SJCRH30 (cell line): ENCODE results near the gene RING1. TPM values are rescaled to one million over a fixed set of nuclear protein-coding genes. Genes with fewer than 3 reads are reported as not detected.

Source experiments
- DNase-seq, 2 experiments: peaks; one replicate each; pipeline ENCODE4 v3.0.0-alpha.2; 2015 to 2020
- H3K27ac ChIP-seq: fragments of 250-450 bp; sonication (Bioruptor Pico); 2 replicates; pipeline ENCODE4 v1.5.1; 2020; ENCODE audit warnings: mild to moderate bottlenecking, moderate library complexity
- H3K27me3 ChIP-seq: fragments of 250-450 bp; sonication (Bioruptor Pico); 2 replicates; pipeline ENCODE4 v1.5.1; 2020; ENCODE audit warnings: mild to moderate bottlenecking, moderate library complexity
- H3K36me3 ChIP-seq: fragments of 250-450 bp; sonication (Bioruptor Pico); 2 replicates; pipeline ENCODE4 v1.5.1; 2020; ENCODE audit warnings: mild to moderate bottlenecking, moderate library complexity
- H3K4me1 ChIP-seq: fragments of 250-450 bp; sonication (Bioruptor Pico); 2 replicates; pipeline ENCODE4 v1.5.1; 2020; ENCODE audit warnings: mild to moderate bottlenecking, moderate library complexity
- H3K4me3 ChIP-seq: fragments of 250-450 bp; sonication (Bioruptor Pico); 2 replicates; pipeline ENCODE4 v1.5.1; 2020; ENCODE audit warnings: mild to moderate bottlenecking, moderate library complexity
- H3K9me3 ChIP-seq: fragments of 250-450 bp; sonication (Bioruptor Pico); replicated peaks from 2 replicates; pipeline ENCODE4 v1.5.1; 2020; ENCODE audit warnings: mild to moderate bottlenecking, moderate library complexity
- total RNA-seq: library from RNA; depleted of rRNA; stranded (reverse); fragments of >200 nt; shearing (Covaris generic); gene quantifications from 2 replicates; pipeline ENCODE4 v1.2.3, GENCODE V29; 2014

The RING1 gene
- total RNA-seq, 1 experiment from 2014 or later = 16.4 TPM

DNA sequence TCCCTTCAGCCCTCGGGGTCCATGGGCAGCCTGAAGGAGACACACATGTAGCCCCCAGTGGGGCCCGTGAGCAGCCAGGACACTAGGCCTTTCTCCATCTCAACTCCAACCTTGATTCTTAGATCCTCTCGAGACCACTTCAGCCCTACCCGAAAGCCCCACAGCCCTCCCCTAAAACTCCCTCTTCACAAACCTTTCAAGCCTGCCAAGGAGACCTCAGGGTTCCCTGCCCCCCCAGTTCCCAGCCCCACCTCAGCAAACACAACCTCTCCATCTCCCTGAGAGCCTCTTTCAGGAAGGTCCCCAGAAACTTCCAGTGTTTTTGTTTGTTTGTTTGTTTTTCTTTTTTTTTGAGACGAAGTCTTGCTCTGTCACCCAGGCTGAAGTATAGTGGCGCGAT, 27.2 kb upstream of the RING1 start:
- peaks cover 16% of the 10 kb centered on the region for H3K4me1 ChIP-seq
- H3K36me3 ChIP-seq = no peaks in the 10 kb centered on the region
- H3K9me3 ChIP-seq = no peaks in the 10 kb centered on the region; the same call in 1 of the 2 replicates
- DNase-seq = no peak
- H3K27ac ChIP-seq = no peak overlapping the region
- H3K4me3 ChIP-seq = no peak overlapping the region
- no peaks in the 10 kb centered on the region for H3K27me3 ChIP-seq

DNA sequence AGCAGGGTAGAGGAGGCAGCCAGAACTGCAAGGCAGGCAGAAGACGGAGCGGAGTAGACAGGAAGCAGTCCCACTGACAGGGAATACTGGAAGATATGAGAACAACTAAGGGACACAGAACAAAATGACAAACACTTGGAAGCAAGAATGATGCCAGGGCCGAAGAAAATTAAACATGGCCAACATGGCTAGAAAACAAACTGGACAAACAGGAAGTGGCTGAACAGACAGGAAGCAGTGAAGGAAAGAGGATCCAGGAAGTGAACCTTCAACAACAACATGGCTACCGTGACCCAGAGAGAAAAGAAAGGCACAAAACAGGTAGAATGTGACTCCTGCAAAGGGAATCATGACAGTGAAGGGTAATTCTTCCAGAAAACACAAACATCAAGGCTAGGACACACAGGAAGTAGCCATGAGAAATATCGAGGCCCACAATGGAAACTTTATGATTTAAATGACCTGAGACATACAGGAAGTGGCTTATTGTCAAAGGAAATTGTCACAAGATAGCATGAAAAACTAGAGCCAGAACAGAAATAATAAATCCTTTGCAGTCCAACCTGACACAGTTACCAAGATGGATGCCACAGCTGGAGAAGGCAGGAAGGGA, 25.1 kb upstream of the RING1 start:
- no peak overlapping the region for H3K27ac ChIP-seq

DNA sequence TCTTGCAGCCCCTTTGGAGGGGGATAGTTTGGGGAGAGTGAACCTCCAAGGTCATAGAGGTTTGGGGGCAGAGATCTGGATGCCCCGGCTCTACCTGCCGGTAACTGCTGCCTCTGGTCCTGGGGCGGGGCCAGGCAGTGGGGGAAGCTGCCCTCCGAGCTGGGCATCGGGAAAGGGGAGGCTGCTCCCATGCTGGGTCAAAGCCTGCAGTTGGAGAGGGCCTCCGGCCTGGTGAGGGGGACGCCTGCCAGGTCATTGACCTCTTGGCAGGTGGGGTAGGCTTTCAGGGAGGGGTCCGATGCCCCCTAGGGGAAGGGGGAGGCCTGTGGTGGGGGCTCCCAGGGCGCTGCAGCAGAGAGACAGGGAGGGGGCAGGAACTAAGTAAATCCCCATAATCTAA, 23.1 kb upstream of the RING1 start:
- no peaks in the 10 kb centered on the region for H3K36me3 ChIP-seq
- 0 out of 2 replicates have a peak, but pooled peaks cover 2% of the 10 kb centered on the region for H3K4me1 ChIP-seq
- no peaks in the 10 kb centered on the region; the same call in 1 of the 2 replicates for H3K9me3 ChIP-seq
- no peaks in the 10 kb centered on the region for H3K27me3 ChIP-seq
- no peak overlapping the region for H3K27ac ChIP-seq
- DNase-seq = no peak
- H3K4me3 ChIP-seq = no peak overlapping the region

More for the DNA sequence above, 25.1 kb upstream of the RING1 start:
- Histone ChIP-seq H3K4me1 (peaks cover 6% of the 10 kb centered on the region; the same call in 1 of the 2 replicates), H3K36me3 (no peaks in the 10 kb centered on the region), H3K9me3 (no peaks in the 10 kb centered on the region; the same call in 1 of the 2 replicates), H3K27me3 (no peaks in the 10 kb centered on the region), H3K4me3 (no peak overlapping the region)
- DNase-seq = no peak

DNA sequence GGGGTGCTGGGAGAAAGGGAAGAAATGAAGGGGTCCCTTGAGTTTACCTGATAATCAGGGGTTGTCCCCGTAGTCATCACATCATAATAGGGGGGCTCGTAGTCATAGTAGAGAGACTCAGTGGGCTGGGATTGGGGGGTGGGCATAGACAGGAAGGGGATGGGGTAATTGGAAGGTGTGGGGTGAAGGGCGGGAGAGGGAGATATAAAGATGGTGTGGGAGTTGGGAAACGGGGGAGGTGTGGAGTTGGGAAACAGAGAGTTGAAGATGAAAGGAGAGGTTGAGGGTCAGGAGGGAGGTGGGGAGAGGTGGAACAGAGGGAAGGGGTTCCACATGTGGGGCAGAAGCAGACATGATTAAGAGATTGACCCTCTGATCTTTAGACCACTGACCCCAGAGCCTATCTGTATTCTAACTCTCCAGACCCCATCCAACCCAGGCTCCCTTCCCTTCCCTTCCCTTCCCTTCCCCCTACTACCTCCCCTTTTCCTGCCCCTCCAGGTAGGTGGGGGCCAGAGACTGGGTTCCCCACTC, 22.6 kb upstream of the RING1 start:
- DNase-seq = no peak
- Histone ChIP-seq H3K4me1 (peaks cover 2% of the 10 kb centered on the region; the same call in 1 of the 2 replicates), H3K27me3 (no peaks in the 10 kb centered on the region), H3K4me3 (no peak overlapping the region), H3K36me3 (no peaks in the 10 kb centered on the region), H3K27ac (no peak overlapping the region), H3K9me3 (no peaks in the 10 kb centered on the region; the same call in 1 of the 2 replicates)

DNA sequence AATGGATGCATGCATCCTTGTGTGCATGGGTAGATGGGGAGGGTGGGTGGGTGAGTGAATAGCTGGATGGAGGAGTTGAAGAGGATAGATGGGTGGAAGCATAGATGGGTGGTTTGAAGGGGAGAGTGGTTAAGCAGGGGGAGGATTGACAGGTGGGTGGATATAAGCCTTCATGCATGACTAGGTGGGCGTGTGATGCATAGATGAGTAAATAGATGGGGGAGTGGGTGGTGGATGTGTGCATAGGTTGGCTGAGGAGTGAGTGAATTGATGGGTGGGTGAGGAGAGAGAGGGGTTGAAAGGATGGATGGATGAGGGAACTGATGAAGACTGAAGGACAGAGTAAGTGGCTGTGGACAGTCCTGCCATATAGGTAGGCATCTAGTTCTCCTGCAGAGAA, 20.5 kb upstream of the RING1 start:
- Histone ChIP-seq H3K27me3 (no peaks in the 10 kb centered on the region), H3K4me1 (peaks cover 19% of the 10 kb centered on the region), H3K36me3 (no peaks in the 10 kb centered on the region), H3K27ac (no peak overlapping the region), H3K9me3 (no peaks in the 10 kb centered on the region; the same call in 1 of the 2 replicates), H3K4me3 (no peak overlapping the region)
- no peak for DNase-seq

DNA sequence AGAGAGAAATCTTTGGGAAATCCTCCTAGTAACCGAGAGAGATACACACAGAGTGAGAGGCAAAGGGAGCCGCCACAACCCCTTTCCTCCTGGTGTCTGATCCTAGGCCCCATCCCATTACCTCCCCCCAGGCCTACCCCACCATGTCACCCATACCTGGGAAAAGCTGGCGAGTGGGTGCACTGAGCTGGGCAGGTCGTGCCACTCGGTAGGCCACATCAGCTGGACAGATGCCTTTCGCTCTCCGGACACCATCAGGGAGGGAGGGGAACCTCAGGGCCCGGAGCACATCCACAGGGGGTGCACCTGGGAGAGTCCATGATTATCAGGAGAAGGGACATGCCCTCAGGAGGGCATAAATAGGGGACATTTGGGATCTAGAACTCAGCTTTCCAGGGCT, 19.1 kb upstream of the RING1 start:
- no peaks in the 10 kb centered on the region for H3K27me3 ChIP-seq
- no peak overlapping the region for H3K4me3 ChIP-seq
- no peak for DNase-seq
- H3K9me3 ChIP-seq = no peaks in the 10 kb centered on the region
- peaks cover under 1% of the 10 kb centered on the region; the same call in 1 of the 2 replicates for H3K36me3 ChIP-seq
- H3K27ac ChIP-seq = no peak overlapping the region
- H3K4me1 ChIP-seq = peaks cover 18% of the 10 kb centered on the region

DNA sequence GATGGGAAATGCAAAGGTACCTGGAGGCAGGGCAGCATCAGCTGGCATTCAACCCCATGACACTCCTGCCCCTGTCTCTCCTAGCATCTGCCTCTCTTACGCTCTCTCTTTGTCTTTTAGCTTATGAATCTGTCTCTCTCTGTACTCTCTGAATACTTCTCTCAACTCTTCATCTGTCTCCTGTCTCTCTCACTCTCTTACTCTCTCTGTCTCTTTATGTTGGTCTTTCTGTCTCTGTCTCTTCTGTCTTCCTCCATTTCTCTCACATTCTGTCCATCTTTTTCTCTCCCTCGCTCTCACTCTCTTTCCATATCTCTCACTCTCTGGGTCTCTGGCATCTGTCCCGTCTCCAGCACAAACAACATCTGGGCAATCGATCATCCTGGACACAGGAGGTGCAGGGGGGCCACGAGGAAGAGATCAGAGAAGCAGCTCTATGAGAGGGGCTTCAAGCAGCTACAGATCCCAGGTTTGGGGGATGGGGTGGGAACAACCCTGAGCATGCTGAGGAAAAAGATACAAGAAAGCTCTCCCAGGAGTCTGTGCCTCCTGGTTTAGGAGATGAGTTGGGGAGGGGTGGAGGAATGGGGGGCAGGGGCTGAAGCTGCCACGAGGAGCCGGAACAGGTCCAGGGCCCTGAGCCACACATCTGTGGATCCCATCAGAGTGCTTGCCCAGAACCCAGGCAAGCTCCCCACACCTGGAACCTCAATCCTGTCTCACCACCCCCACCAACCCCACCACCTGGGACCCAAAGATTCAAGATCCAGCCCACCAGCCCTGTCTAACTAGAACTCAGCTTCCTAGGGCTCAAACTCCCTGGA, 18.5 kb upstream of the RING1 start:
- Histone ChIP-seq H3K27ac (no peak overlapping the region), H3K36me3 (peaks cover 7% of the 10 kb centered on the region), H3K27me3 (no peaks in the 10 kb centered on the region), H3K4me1 (peaks cover 18% of the 10 kb centered on the region), H3K4me3 (no peak overlapping the region), H3K9me3 (no peaks in the 10 kb centered on the region)
- no peak for DNase-seq

DNA sequence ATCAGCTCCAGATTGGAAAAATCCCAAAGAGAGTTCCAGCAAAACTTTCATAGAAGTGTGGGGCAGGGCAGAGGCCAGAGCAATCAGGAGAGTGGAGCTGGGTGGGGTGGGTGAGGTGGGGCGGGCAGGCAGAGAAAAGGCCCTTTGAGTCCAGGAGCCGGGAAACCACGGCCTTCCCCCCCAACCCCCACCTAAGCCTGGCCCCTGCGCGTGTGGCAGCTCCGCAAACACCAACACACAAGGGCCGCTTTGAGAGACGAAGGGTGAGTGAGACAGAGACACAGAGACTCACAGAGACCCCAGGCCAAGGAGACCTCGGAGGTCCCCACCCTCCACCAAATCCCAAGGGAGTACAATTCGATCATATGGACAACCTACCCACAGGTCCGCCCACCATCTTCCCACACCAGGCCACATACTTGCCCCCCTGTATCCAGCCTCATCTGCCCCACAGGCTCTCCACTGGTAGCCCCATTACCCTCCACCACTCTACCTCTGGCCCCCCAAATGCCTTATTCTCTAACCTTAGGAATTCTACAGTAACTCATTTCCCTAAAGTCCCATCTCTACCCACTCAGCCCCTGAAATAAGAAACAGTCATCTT, 17.7 kb upstream of the RING1 start:
- H3K27ac ChIP-seq = no peak overlapping the region
- H3K4me3 ChIP-seq = no peak overlapping the region
- H3K4me1 ChIP-seq = peaks cover 18% of the 10 kb centered on the region
- no peaks in the 10 kb centered on the region for H3K27me3 ChIP-seq
- H3K36me3 ChIP-seq = peaks cover 14% of the 10 kb centered on the region
- no peaks in the 10 kb centered on the region for H3K9me3 ChIP-seq
- DNase-seq = no peak

DNA sequence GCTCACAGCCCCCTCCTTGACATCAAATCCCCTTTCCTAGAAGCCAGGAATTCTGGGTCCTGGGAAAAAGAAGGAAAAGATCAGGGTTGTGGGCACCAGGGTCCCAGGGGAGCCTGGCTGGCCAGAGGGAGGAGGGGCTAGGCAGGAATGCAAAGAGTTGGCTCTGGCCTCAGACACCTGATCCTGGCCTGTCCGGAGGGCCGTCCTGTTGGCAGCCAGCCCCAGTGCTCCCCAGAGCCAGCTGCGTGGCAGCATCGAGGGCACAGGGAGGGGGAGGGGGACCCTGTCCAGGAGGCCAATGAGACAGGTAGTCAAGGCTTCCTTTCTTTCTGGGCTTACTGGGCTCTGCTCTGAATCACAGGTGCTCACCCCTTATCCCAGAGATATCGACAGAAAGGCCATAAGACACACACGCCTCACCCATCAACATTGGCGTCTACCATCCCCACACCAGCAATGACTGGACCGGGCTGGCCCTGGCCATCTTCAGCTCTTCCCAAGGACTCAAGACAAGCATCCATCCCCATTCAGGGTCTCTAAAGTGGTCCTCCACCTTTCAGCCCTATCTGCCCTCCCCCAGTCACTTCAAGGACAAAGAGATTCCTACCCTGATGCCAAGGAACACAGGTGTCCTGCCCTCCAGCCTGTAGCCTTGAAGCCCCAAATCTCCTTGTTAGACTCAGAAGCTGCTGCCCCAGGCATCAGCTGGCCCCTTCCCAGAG, 16.8 kb upstream of the RING1 start:
- H3K4me3 ChIP-seq = peak overlapping the region; percentile 14
- H3K9me3 ChIP-seq = no peaks in the 10 kb centered on the region
- H3K36me3 ChIP-seq = peaks cover 19% of the 10 kb centered on the region
- peak; percentile 68 to 70 for DNase-seq
- H3K27me3 ChIP-seq = no peaks in the 10 kb centered on the region
- H3K4me1 ChIP-seq = peaks cover 18% of the 10 kb centered on the region
- H3K27ac ChIP-seq = peak overlapping the region; percentile 8; the same call in 1 of the 2 replicates

DNA sequence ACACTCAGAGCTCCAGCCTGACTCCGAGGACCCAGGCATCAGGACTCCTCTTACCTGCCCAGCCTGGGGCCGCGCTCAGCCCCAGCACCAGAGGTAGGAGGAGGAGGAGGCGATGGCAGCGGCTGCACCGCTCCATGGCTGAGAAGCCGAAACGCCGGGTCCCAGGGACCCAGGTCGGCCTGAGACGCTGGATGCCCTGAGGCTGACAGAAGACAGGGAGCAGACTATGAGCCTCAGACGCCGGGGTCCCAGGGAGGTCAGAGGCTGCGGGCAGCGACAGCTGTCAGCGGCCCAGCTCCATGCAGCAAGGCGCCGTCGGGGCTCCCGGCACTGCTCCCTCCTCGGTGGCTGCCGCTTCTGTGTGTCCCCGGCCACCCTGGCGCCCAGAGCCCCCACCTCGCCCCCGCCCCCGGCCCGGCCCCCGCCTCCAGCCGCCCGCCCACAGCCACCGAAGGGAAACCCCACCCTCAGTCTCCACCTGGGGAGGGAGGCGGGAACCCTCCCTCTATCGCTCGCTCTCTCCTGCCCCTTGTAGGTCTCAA, 16.1 kb upstream of the RING1 start, which contains the start of gene COL11A2:
COL11A2 (minus strand) TSS at position 363 of the 542 bp plus-strand sequence; CDS start at position 136, 227 bp downstream.
- H3K4me1 ChIP-seq = peaks cover 18% of the 10 kb centered on the region
- H3K9me3 ChIP-seq = no peaks in the 10 kb centered on the region
- peak within 1 kb of the TSS; percentile 29; the same call in 1 of the 2 replicates for H3K27ac ChIP-seq
- H3K4me3 ChIP-seq = peak within 1 kb of the TSS; percentile 14
- H3K36me3 ChIP-seq = peaks cover 23% of the 10 kb centered on the region
- H3K27me3 ChIP-seq = no peaks in the 10 kb centered on the region
- DNase-seq = peak; percentile 75 to 76

DNA sequence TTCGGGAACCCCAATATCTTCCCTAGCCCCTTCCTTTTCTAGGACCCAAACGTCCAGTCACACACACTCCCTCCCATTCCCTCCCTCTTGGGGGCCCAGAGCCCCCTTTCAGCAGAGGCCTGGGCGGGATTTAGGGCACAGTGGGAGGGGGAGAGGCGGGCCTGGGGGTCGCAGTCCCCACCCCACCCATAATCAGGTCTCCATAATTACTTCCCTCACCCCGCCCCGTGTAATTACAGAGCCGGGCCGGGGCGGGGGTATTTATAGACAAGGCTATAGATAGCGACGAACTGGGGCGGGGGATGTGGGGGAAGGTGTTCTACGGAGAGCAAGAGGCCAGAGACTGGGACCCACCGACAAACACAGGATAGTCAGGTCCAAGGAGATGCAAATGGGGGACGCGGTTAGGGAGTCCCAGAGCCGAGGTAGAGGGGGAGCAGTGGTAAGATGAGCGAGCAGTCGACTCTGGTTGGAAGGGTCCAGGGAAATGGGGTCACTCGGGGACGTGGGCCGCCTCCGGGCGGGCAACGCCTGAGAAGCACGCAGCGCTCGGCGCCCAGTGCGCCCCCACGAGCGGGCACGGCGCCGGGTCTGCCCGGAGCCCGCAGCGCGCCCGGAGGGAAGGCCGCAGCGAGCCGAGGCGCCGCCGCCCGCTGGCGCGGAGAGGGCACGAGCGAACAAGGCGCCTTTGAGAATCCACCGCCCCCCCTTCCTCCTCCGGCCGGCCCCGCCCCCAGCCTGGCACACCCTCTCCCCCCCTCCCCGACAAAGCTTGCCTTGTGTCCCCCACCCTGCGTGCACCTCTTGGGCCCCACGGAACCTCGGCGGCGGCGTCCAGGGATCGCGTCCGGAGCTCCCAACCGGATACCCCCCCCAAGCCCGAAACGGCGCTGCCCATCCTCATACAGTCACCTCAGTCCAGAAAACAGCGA, 15.4 kb upstream of the RING1 start:
- no peak for DNase-seq
- H3K27ac ChIP-seq = peak overlapping the region; percentile 29; the same call in 1 of the 2 replicates
- peaks cover 18% of the 10 kb centered on the region for H3K4me1 ChIP-seq
- H3K9me3 ChIP-seq = no peaks in the 10 kb centered on the region
- H3K4me3 ChIP-seq = peak overlapping the region; percentile 14; the same call in 1 of the 2 replicates
- H3K27me3 ChIP-seq = no peaks in the 10 kb centered on the region
- peaks cover 25% of the 10 kb centered on the region for H3K36me3 ChIP-seq

DNA sequence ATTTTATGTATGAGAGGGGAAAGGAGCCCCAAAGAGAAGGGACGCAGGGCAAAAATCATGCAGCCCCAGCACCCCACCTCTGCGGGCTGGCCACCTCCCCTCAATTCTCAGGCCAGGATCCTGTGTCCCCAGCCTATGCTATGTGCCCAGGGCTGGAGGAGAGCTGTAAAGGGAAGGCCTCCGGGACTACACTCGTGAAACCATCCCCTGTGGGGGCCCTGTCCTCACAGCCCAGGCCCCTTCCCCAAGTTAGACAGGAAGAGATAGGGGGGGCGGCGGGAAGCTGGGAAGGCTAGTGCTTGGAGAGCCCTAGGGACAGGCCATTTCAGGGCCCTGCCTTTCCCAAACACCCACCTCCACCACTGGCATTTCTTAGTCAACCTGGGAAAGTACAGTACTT, 14.7 kb upstream of the RING1 start:
- DNase-seq = no peak
- no peak overlapping the region for H3K27ac ChIP-seq
- H3K9me3 ChIP-seq = no peaks in the 10 kb centered on the region
- H3K4me3 ChIP-seq = no peak overlapping the region
- H3K4me1 ChIP-seq = peaks cover 18% of the 10 kb centered on the region
- peaks cover 25% of the 10 kb centered on the region for H3K36me3 ChIP-seq
- no peaks in the 10 kb centered on the region for H3K27me3 ChIP-seq

DNA sequence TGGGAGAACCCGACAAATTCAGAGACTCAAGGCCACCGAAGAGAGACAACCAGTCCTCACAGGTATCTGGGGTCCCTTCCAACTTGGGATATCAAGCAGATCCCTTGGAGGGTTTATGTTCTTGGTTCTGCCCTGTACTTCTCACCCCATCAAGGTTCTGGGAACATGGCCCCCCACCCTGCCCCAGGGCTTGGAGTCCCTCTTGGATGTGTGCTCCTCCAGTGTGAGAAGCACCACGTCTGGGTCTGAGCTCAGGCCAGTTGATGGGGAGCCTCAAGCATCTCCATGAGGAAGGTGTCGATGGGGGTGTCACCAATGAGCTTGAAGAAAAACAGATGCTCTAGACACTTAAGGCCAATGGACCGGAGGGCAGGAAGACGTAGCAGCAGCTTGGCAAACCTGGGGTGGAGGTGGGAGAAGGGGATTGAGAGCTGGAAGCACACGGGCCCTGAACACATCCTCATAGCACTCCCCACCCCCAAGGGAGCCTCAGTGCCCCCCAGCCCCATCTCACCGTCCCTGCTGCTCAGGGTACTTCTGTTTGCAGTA, 13.8 kb upstream of the RING1 start:
- H3K4me1 ChIP-seq = peaks cover 18% of the 10 kb centered on the region
- H3K36me3 ChIP-seq = peaks cover 25% of the 10 kb centered on the region
- no peak overlapping the region for H3K27ac ChIP-seq
- no peak for DNase-seq
- H3K27me3 ChIP-seq = no peaks in the 10 kb centered on the region
- no peaks in the 10 kb centered on the region for H3K9me3 ChIP-seq
- H3K4me3 ChIP-seq = no peak overlapping the region
